ENCODE measurements around the gene RIPOR3. TPM values are rescaled to one million over a fixed set of nuclear protein-coding genes. Genes with fewer than 3 reads are reported as not detected.

RIPOR3 gene
- total and polyA plus RNA-seq, 9 donors: 3.8 to 9.7 (median 5.8) TPM

- H3K36me3 ChIP-seq (ENCODE audit: control insufficient read depth, insufficient read depth, low read length): peaks cover 27% of the 10 kb centered on the region
These were observed 100.0 kb downstream of the RIPOR3 start for GRCh38 chr20:50591233-50591852.

GRCh38 chr20:50590348-50590664, 101.0 kb downstream of the RIPOR3 start:
- WGBS (ENCODE audit: insufficient coverage): 82% methylated on average over 10 of the region's 11 CpGs
- Histone ChIP-seq H3K27me3 (ENCODE audit: control insufficient read depth, insufficient read depth, low read length) (peaks cover under 1% of the 10 kb centered on the region), H3K9me3 (replicated peaks; ENCODE audit: control insufficient read depth, low read depth, low read length) (no peaks in the 10 kb centered on the region), H3K4me3 (ENCODE audit: low read length) (no peak overlapping the region), H3K4me1 (ENCODE audit: control insufficient read depth, insufficient read depth, low read length) (peaks cover 21% of the 10 kb centered on the region), H3K36me3 (ENCODE audit: control insufficient read depth, insufficient read depth, low read length) (peaks cover 36% of the 10 kb centered on the region), H3K27ac (ENCODE audit: low read length) (no peak overlapping the region)
- DNase-seq: no peak

More at GRCh38 chr20:50591233-50591852, 100.0 kb downstream of the RIPOR3 start:
- no peak overlapping the region for H3K4me3 ChIP-seq (ENCODE audit: low read length)
- WGBS (ENCODE audit: insufficient coverage): no CpG with 5 or more reads among the region's 5 CpGs
- H3K4me1 ChIP-seq (ENCODE audit: control insufficient read depth, insufficient read depth, low read length): peaks cover 32% of the 10 kb centered on the region
- H3K27ac ChIP-seq (ENCODE audit: low read length): no peak overlapping the region
- peaks cover 6% of the 10 kb centered on the region for H3K27me3 ChIP-seq (ENCODE audit: control insufficient read depth, insufficient read depth, low read length)
- no peaks in the 10 kb centered on the region for H3K9me3 ChIP-seq (replicated peaks; ENCODE audit: control insufficient read depth, low read depth, low read length)
- DNase-seq: no peak

GRCh38 chr20:50589548-50590347, 101.6 kb downstream of the RIPOR3 start:
- no peak overlapping the region for H3K27ac ChIP-seq (ENCODE audit: low read length)
- 92% methylated on average over 15 of the region's 20 CpGs for WGBS (ENCODE audit: insufficient coverage)
- H3K9me3 ChIP-seq (replicated peaks; ENCODE audit: control insufficient read depth, low read depth, low read length): no peaks in the 10 kb centered on the region
- peaks cover 39% of the 10 kb centered on the region for H3K36me3 ChIP-seq (ENCODE audit: control insufficient read depth, insufficient read depth, low read length)
- DNase-seq: no peak
- H3K4me1 ChIP-seq (ENCODE audit: control insufficient read depth, insufficient read depth, low read length): peaks cover 16% of the 10 kb centered on the region
- no peaks in the 10 kb centered on the region for H3K27me3 ChIP-seq (ENCODE audit: control insufficient read depth, insufficient read depth, low read length)
- H3K4me3 ChIP-seq (ENCODE audit: low read length): no peak overlapping the region

GRCh38 chr20:50588034-50588736, 103.2 kb downstream of the RIPOR3 start:
- no peak for DNase-seq
- Histone ChIP-seq H3K27ac (ENCODE audit: low read length) (no peak overlapping the region), H3K27me3 (ENCODE audit: control insufficient read depth, insufficient read depth, low read length) (no peaks in the 10 kb centered on the region), H3K4me1 (ENCODE audit: control insufficient read depth, insufficient read depth, low read length) (peaks cover 7% of the 10 kb centered on the region), H3K4me3 (ENCODE audit: low read length) (no peak overlapping the region), H3K9me3 (replicated peaks; ENCODE audit: control insufficient read depth, low read depth, low read length) (no peaks in the 10 kb centered on the region), H3K36me3 (ENCODE audit: control insufficient read depth, insufficient read depth, low read length) (peaks cover 48% of the 10 kb centered on the region)
- WGBS (ENCODE audit: insufficient coverage): 64% methylated on average over 10 of the region's 12 CpGs

GRCh38 chr20:50587291-50587961, 103.9 kb downstream of the RIPOR3 start:
- H3K9me3 ChIP-seq (replicated peaks; ENCODE audit: control insufficient read depth, low read depth, low read length): no peaks in the 10 kb centered on the region
- H3K4me1 ChIP-seq (ENCODE audit: control insufficient read depth, insufficient read depth, low read length): peaks cover 4% of the 10 kb centered on the region
- no peak overlapping the region for H3K4me3 ChIP-seq (ENCODE audit: low read length)
- WGBS (ENCODE audit: insufficient coverage): 90% methylated on average over 18 of the region's 19 CpGs
- peaks cover 56% of the 10 kb centered on the region for H3K36me3 ChIP-seq (ENCODE audit: control insufficient read depth, insufficient read depth, low read length)
- no peak overlapping the region for H3K27ac ChIP-seq (ENCODE audit: low read length)
- no peaks in the 10 kb centered on the region for H3K27me3 ChIP-seq (ENCODE audit: control insufficient read depth, insufficient read depth, low read length)
- no peak for DNase-seq

- Histone ChIP-seq H3K36me3 (ENCODE audit: control insufficient read depth, insufficient read depth, low read length) (peaks cover 63% of the 10 kb centered on the region), H3K4me1 (ENCODE audit: control insufficient read depth, insufficient read depth, low read length) (no peaks in the 10 kb centered on the region), H3K27ac (ENCODE audit: low read length) (no peak overlapping the region), H3K4me3 (ENCODE audit: low read length) (no peak overlapping the region), H3K9me3 (replicated peaks; ENCODE audit: control insufficient read depth, low read depth, low read length) (no peaks in the 10 kb centered on the region), H3K27me3 (ENCODE audit: control insufficient read depth, insufficient read depth, low read length) (no peaks in the 10 kb centered on the region)
- 86% methylated on average over 10 of the region's 13 CpGs for WGBS (ENCODE audit: insufficient coverage)
- DNase-seq: no peak
These were observed 104.7 kb downstream of the RIPOR3 start for GRCh38 chr20:50586531-50587232.

GRCh38 chr20:50585678-50586077, 105.7 kb downstream of the RIPOR3 start:
- Histone ChIP-seq H3K27ac (ENCODE audit: low read length) (no peak overlapping the region), H3K27me3 (ENCODE audit: control insufficient read depth, insufficient read depth, low read length) (no peaks in the 10 kb centered on the region), H3K4me3 (ENCODE audit: low read length) (no peak overlapping the region), H3K36me3 (ENCODE audit: control insufficient read depth, insufficient read depth, low read length) (peaks cover 71% of the 10 kb centered on the region), H3K4me1 (ENCODE audit: control insufficient read depth, insufficient read depth, low read length) (no peaks in the 10 kb centered on the region), H3K9me3 (replicated peaks; ENCODE audit: control insufficient read depth, low read depth, low read length) (no peaks in the 10 kb centered on the region)
- WGBS (ENCODE audit: insufficient coverage): 88% methylated on average over 7 of the region's 9 CpGs
- DNase-seq: no peak

GRCh38 chr20:50585214-50585613, 106.1 kb downstream of the RIPOR3 start:
- Histone ChIP-seq H3K4me1 (ENCODE audit: control insufficient read depth, insufficient read depth, low read length) (no peaks in the 10 kb centered on the region), H3K27me3 (ENCODE audit: control insufficient read depth, insufficient read depth, low read length) (no peaks in the 10 kb centered on the region), H3K9me3 (replicated peaks; ENCODE audit: control insufficient read depth, low read depth, low read length) (no peaks in the 10 kb centered on the region), H3K27ac (ENCODE audit: low read length) (no peak overlapping the region), H3K4me3 (ENCODE audit: low read length) (no peak overlapping the region), H3K36me3 (ENCODE audit: control insufficient read depth, insufficient read depth, low read length) (peaks cover 76% of the 10 kb centered on the region)
- no peak for DNase-seq
- 60% methylated on average over 3 of the region's 5 CpGs for WGBS (ENCODE audit: insufficient coverage)

- H3K9me3 ChIP-seq (replicated peaks; ENCODE audit: control insufficient read depth, low read depth, low read length): no peaks in the 10 kb centered on the region
- 83% methylated on average over 1 of the region's 2 CpGs for WGBS (ENCODE audit: insufficient coverage)
- no peak overlapping the region for H3K4me3 ChIP-seq (ENCODE audit: low read length)
- peaks cover 78% of the 10 kb centered on the region for H3K36me3 ChIP-seq (ENCODE audit: control insufficient read depth, insufficient read depth, low read length)
- H3K27me3 ChIP-seq (ENCODE audit: control insufficient read depth, insufficient read depth, low read length): no peaks in the 10 kb centered on the region
- no peak overlapping the region for H3K27ac ChIP-seq (ENCODE audit: low read length)
- no peaks in the 10 kb centered on the region for H3K4me1 ChIP-seq (ENCODE audit: control insufficient read depth, insufficient read depth, low read length)
- no peak for DNase-seq
These were observed 106.7 kb downstream of the RIPOR3 start for GRCh38 chr20:50584687-50585086.

Data from muscle of leg (tissue), 11 donors.